ENCODE results near the gene EP300.

The EP300 gene

GRCh38 chr22:41074466-41074865, 17.9 kb upstream of the EP300 start:
- no peak for DNase-seq (ENCODE audit: low spot score)
- in situ Hi-C loops (cut with MboI; ENCODE audit: low pct_unique_long_range_greater_than_20kb, low sequenced_read_pairs, unreplicated experiment) = no loop called here

GRCh38 chr22:41074941-41075710, 17.3 kb upstream of the EP300 start:
- no peak for TF ChIP-seq CTCF (IDR thresholded peaks at IDR 0.05; ENCODE audit: extremely low read depth, insufficient read depth, missing control alignments)
- in situ Hi-C loops (cut with MboI; ENCODE audit: low pct_unique_long_range_greater_than_20kb, low sequenced_read_pairs, unreplicated experiment) = no loop called here
- DNase-seq (ENCODE audit: low spot score) = no peak

More at GRCh38 chr22:41074466-41074865, 17.9 kb upstream of the EP300 start:
- TF ChIP-seq CTCF (IDR thresholded peaks at IDR 0.05; ENCODE audit: extremely low read depth, insufficient read depth, missing control alignments) = no peak

- in situ Hi-C loops (cut with MboI; ENCODE audit: low pct_unique_long_range_greater_than_20kb, low sequenced_read_pairs, unreplicated experiment) = no loop called here
- TF ChIP-seq CTCF (IDR thresholded peaks at IDR 0.05; ENCODE audit: extremely low read depth, insufficient read depth, missing control alignments) = no peak
These were observed 16.4 kb upstream of the EP300 start for GRCh38 chr22:41075946-41076345.

GRCh38 chr22:41076857-41077256, 15.5 kb upstream of the EP300 start:
- DNase-seq (ENCODE audit: low spot score) = no peak
- no peak for TF ChIP-seq CTCF (IDR thresholded peaks at IDR 0.05; ENCODE audit: extremely low read depth, insufficient read depth, missing control alignments)
- in situ Hi-C loops (cut with MboI; ENCODE audit: low pct_unique_long_range_greater_than_20kb, low sequenced_read_pairs, unreplicated experiment) = no loop called here

More at GRCh38 chr22:41075946-41076345, 16.4 kb upstream of the EP300 start:
- no peak for DNase-seq (ENCODE audit: low spot score)

GRCh38 chr22:41078931-41079330, 13.5 kb upstream of the EP300 start:
- no peak for TF ChIP-seq CTCF (IDR thresholded peaks at IDR 0.05; ENCODE audit: extremely low read depth, insufficient read depth, missing control alignments)
- no peak for DNase-seq (ENCODE audit: low spot score)
- in situ Hi-C loops (cut with MboI; ENCODE audit: low pct_unique_long_range_greater_than_20kb, low sequenced_read_pairs, unreplicated experiment) = no loop called here

GRCh38 chr22:41085842-41086241, 6.5 kb upstream of the EP300 start:
- in situ Hi-C loops (cut with MboI; ENCODE audit: low pct_unique_long_range_greater_than_20kb, low sequenced_read_pairs, unreplicated experiment) = loop anchor here (10.0 kb wide), 1 partner anchor 131 kb away; the partner anchor contains the start of gene RBX1
- TF ChIP-seq CTCF (IDR thresholded peaks at IDR 0.05; ENCODE audit: extremely low read depth, insufficient read depth, missing control alignments) = no peak
- no peak for DNase-seq (ENCODE audit: low spot score)
